Fibroblast of lung (primary cell): ENCODE results near the gene INCENP. TPM values are rescaled to one million over a fixed set of nuclear protein-coding genes. Genes with fewer than 3 reads are reported as not detected.
A peak's percentile ranks its signal among the peaks of the same experiment; 100 is the strongest.

Experiments
- DNase-seq, 2 donors: peaks; one replicate each; pipeline versions ENCODE4 v3.0.0 to v3.0.0-alpha.2; 2010; ENCODE audit warnings: low read depth in 2 of 2
- H2AFZ ChIP-seq: 2 replicates; pipeline ENCODE4 v1.5.1; 2012; ENCODE audit warnings: low read length, control low read depth, inconsistent platforms
- H3K27ac ChIP-seq: 2 replicates; pipeline ENCODE4 v1.5.1; 2011; ENCODE audit warnings: low read length, control low read depth; ENCODE audit not compliant: insufficient read depth
- H3K27me3 ChIP-seq: 2 replicates; pipeline ENCODE4 v1.5.1; 2011; ENCODE audit warnings: mild to moderate bottlenecking, low read length; ENCODE audit not compliant: control insufficient read depth, insufficient read depth
- H3K36me3 ChIP-seq: 2 replicates; pipeline ENCODE4 v1.5.1; 2011; ENCODE audit warnings: low read length; ENCODE audit not compliant: control insufficient read depth, insufficient read depth
- H3K4me1 ChIP-seq: 2 replicates; pipeline ENCODE4 v1.5.1; 2011; ENCODE audit warnings: low read length; ENCODE audit not compliant: control insufficient read depth, insufficient read depth; ENCODE audit errors: extremely low read depth
- H3K4me2 ChIP-seq: 2 replicates; pipeline ENCODE4 v1.5.1; 2011; ENCODE audit warnings: low read length, control low read depth; ENCODE audit not compliant: insufficient read depth; ENCODE audit errors: extremely low read depth
- H3K4me3 ChIP-seq, 4 experiments: fragments of 200-600 bp in 1 of 4; sonication (generic) in 1 of 4; replicated peaks in 1 of 4; 2 replicates each; pipeline ENCODE4 v1.5.1; 2011 to 2016; ENCODE audit warnings: low read length in 4 of 4, low read depth in 3 of 4, mild to moderate bottlenecking in 3 of 4, control low read depth in 2 of 4, inconsistent platforms in 1 of 4, mixed read lengths in 1 of 4; ENCODE audit not compliant: insufficient read depth in 1 of 4; ENCODE audit errors: control extremely low read depth in 1 of 4
- H3K79me2 ChIP-seq: 2 replicates; pipeline ENCODE4 v1.5.1; 2012; ENCODE audit warnings: mild to moderate bottlenecking, low read length, inconsistent platforms; ENCODE audit not compliant: control insufficient read depth, insufficient read depth
- H3K9ac ChIP-seq: 2 replicates; pipeline ENCODE4 v1.5.1; 2011; ENCODE audit warnings: mild to moderate bottlenecking, low read length, control low read depth; ENCODE audit not compliant: insufficient read depth
- H3K9me3 ChIP-seq: 2 replicates; pipeline ENCODE4 v1.5.1; 2012; ENCODE audit warnings: low read depth, low read length; ENCODE audit not compliant: control insufficient read depth, insufficient read depth
- H4K20me1 ChIP-seq: 2 replicates; pipeline ENCODE4 v1.5.1; 2011; ENCODE audit warnings: low read length; ENCODE audit not compliant: control insufficient read depth, insufficient read depth; ENCODE audit errors: extremely low read depth
- EZH2 ChIP-seq: IDR thresholded peaks from 2 replicates; pipeline ENCODE4 v1.5.1; 2012; ENCODE audit warnings: low read length, control low read depth, mild to moderate bottlenecking; ENCODE audit errors: missing control alignments
- polyA plus RNA-seq, 2 donors: library from polyadenylated mRNA; depleted of rRNA in 1 of 2; stranded (reverse) in 1 of 2; unstranded in 1 of 2; fragments of >200 nt; gene quantifications; 2 replicates each; pipeline ENCODE4 v1.2.1, GENCODE V29; 2011 to 2012; ENCODE audit warnings: missing spikeins in 1 of 2
- total RNA-seq: library from RNA; depleted of rRNA; stranded (reverse); fragments of >200 nt; gene quantifications from 2 replicates; pipeline ENCODE4 v1.2.1, GENCODE V29; 2014
- TF ChIP-seq, protein P1 (sequence below), 2 donors: IDR thresholded peaks in 1 of 2; conservative IDR thresholded peaks in 1 of 2; 1 replicate in 1 of 2; 2 replicates in 1 of 2; pipeline ENCODE4 v1.5.1; 2011 to 2012; ENCODE audit warnings: low read length in 2 of 2, control low read depth in 1 of 2, inconsistent platforms in 1 of 2, low read depth in 1 of 2, mild to moderate bottlenecking in 1 of 2

Gene INCENP
- total and polyA plus RNA-seq, 2 donors (not counting 1 experiment from before 2014, with no cell fraction given), result 6.6 to 12.7 TPM

DNA sequence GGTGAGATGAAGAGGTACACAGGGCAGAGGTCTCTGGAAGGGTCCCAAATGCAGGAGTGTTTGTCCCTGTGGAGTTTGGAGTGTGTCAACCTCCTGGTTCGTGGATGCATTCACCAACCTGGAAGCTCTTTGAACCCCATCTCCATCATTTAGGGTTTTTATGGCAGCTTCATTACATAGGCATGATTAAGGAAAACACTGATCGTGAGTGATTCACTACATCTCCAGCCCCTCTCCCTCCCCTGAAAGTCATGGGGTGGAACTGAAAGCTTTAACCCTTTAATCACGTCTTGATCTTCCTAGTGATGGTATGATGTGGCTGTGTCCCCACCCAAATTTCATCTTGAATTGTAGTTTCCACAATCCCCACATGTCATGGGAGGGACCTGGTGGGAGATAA is 19.8 kb upstream of the INCENP start:
- DNase-seq, result no peak
- Histone ChIP-seq H3K79me2 (no peaks in the 10 kb centered on the region), H3K9ac (no peak overlapping the region), H3K27ac (no peak overlapping the region), H3K4me1 (peaks cover 15% of the 10 kb centered on the region), H3K4me3 (no peak overlapping the region), H3K9me3 (no peaks in the 10 kb centered on the region), H3K36me3 (no peaks in the 10 kb centered on the region), H3K27me3 (no peaks in the 10 kb centered on the region), H3K4me2 (no peak overlapping the region), H2AFZ (no peak overlapping the region), H4K20me1 (no peaks in the 10 kb centered on the region)
- TF ChIP-seq, protein P1, sequence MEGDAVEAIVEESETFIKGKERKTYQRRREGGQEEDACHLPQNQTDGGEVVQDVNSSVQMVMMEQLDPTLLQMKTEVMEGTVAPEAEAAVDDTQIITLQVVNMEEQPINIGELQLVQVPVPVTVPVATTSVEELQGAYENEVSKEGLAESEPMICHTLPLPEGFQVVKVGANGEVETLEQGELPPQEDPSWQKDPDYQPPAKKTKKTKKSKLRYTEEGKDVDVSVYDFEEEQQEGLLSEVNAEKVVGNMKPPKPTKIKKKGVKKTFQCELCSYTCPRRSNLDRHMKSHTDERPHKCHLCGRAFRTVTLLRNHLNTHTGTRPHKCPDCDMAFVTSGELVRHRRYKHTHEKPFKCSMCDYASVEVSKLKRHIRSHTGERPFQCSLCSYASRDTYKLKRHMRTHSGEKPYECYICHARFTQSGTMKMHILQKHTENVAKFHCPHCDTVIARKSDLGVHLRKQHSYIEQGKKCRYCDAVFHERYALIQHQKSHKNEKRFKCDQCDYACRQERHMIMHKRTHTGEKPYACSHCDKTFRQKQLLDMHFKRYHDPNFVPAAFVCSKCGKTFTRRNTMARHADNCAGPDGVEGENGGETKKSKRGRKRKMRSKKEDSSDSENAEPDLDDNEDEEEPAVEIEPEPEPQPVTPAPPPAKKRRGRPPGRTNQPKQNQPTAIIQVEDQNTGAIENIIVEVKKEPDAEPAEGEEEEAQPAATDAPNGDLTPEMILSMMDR (conservative IDR thresholded peaks at IDR 0.05 in 1 of 2, IDR thresholded peaks at IDR 0.05 in 1 of 2; ENCODE audit: low read depth in 1 of 2, low read length in 2 of 2), result no peak
- TF ChIP-seq EZH2, result no peak

DNA sequence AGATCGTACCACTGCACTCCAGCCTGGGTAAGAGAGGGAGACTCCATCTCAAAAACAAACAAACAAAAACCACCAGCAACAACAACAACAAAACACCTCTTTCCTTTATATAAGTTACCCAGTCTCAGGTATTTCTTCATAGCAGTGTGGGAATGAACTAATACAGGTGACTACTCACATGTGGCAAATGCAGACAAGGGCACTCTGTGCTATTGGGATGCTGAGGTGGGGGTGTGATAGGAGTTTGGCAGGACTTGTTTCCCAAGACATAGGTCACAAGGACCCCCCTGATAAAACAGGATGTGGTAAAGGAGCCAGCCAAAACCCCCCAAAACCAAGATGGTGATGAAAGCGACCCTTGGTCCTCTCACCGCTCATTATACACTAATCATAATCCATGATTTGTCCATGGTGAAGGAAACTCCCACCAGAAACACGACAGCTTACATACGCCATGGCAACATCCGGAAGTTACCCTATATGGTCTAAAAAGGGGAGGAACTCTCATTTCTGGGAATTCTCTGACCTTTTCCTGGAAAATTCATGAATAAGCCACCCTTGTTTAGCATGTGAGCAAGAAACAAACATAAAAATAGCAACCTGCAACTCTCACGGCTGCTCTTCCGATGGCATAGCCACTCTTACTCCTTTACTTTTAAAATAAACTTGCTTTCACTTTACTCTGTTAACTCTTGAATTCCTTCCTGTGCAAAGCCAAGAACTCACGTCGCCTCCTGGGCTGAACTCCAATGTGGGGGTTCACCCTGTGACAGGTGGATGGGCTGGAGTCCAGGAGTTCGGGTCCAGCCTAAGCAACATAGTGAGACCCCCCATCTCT is 18.8 kb upstream of the INCENP start:
- Histone ChIP-seq H2AFZ (peak overlapping the region; percentile 19), H3K4me3 (peak overlapping the region; percentile 14 to 39 (median 22)), H3K4me1 (peaks cover 17% of the 10 kb centered on the region), H3K36me3 (no peaks in the 10 kb centered on the region), H3K9me3 (no peaks in the 10 kb centered on the region), H3K79me2 (no peaks in the 10 kb centered on the region), H3K4me2 (peak overlapping the region; percentile 94), H4K20me1 (no peaks in the 10 kb centered on the region), H3K27me3 (no peaks in the 10 kb centered on the region), H3K27ac (peak overlapping the region; percentile 84), H3K9ac (peak overlapping the region; percentile 57)
- TF ChIP-seq EZH2, result no peak
- peak; percentile 42 to 86 for DNase-seq

DNA sequence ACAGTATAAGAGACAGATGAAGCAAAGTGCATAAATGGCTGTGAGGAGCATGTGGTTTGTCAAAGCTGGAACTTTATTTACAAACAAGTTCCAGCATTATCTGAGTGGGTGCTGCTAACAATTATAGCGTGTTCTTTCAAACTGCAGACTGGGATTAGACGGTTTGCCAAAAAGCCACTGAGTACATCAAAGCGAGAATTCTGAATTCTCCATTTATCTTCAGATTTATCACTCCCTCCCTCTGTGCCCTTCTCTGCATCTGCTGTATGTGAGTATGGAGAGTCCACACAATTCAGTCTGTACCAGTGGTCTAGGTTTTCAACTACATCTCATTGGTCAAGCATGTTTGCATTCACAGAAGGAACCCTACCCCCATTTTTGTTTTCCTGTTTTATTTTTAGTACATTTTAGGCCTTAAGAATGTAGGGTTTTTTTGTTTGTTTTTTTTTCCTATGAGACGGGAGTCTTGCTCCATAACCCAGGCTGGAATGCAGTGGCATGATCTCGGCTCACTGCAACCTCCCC is 18.1 kb upstream of the INCENP start:
- Histone ChIP-seq H4K20me1 (no peaks in the 10 kb centered on the region), H3K9ac (peak overlapping the region; percentile 57), H3K27me3 (no peaks in the 10 kb centered on the region), H2AFZ (no peak overlapping the region), H3K4me1 (peaks cover 17% of the 10 kb centered on the region), H3K27ac (peak overlapping the region; percentile 84), H3K36me3 (no peaks in the 10 kb centered on the region), H3K4me3 (peak overlapping the region; percentile 14 to 39 (median 22)), H3K79me2 (no peaks in the 10 kb centered on the region), H3K9me3 (no peaks in the 10 kb centered on the region), H3K4me2 (peak overlapping the region; percentile 94)
- TF ChIP-seq, protein P1 (conservative IDR thresholded peaks at IDR 0.05 in 1 of 2, IDR thresholded peaks at IDR 0.05 in 1 of 2; ENCODE audit: low read depth in 1 of 2, low read length in 2 of 2), result no peak
- no peak for TF ChIP-seq EZH2
- peak in 1 of 2 donors; percentile 65 for DNase-seq
